Choroid plexus epithelial cell (primary cell): ENCODE results near the gene GDAP1L1.
A peak's percentile ranks its signal among the peaks of the same experiment; 100 is the strongest.

Experiments
- DNase-seq: peaks from one replicate; pipeline ENCODE4 v3.0.0-alpha.2; 2010; ENCODE audit warnings: low read depth
- H3K4me3 ChIP-seq: 2 replicates; pipeline ENCODE4 v1.5.1; 2011; ENCODE audit warnings: low read depth, mild to moderate bottlenecking, control low read depth, low read length, moderate library complexity
- TF ChIP-seq, protein P1 (sequence below): conservative IDR thresholded peaks from 2 replicates; pipeline ENCODE4 v1.5.1; 2011; ENCODE audit warnings: low read depth, mild to moderate bottlenecking, control low read depth, inconsistent platforms, low read length, moderate library complexity

Gene GDAP1L1

DNA sequence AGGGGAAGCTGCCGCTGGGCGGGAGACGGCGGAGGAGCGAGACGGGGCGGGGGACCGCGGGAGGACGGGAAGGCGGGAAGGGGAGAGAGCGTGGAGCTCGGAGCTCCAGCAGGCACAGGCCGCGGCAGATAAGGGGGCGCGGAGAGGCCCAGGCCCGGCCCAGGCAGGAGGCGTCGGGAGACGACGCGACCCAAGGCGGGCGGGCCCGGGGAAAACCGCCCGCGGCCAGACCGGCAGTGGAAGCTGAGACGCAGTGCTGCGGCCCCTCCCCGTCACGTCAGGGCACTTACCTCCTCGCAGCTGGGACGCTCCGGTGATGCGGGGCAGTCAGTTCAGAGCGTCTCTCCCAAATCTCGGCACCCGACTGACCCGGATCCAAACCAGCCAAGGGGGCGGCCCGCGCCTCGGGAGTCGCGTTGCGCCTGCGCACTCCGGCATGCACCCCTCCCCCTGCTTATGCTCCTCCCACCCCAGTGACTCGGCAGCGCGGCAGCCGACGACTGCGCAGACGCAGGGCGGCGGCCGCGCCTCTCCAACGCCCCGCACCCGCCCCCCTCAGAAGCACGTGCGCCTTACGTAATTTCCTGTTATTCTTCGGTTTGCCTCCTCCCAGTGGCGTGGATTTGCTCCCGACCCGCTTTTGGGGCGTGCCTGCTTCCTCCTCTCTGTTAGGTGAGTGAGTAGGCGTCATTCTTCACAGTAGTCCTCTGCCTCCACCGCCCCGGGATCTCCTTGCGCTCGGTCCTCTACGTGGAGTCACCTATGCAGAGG is 36.5 kb upstream of the GDAP1L1 start, which contains the start of gene OSER1:
OSER1 (minus strand) TSS at position 366 of the 771 bp plus-strand sequence. CDS start 3,814 bp downstream, outside the sequence.
- peak; percentile 98 for DNase-seq
- H3K4me3 ChIP-seq: peak within 1 kb of the TSS; percentile 97
- TF ChIP-seq, protein P1, sequence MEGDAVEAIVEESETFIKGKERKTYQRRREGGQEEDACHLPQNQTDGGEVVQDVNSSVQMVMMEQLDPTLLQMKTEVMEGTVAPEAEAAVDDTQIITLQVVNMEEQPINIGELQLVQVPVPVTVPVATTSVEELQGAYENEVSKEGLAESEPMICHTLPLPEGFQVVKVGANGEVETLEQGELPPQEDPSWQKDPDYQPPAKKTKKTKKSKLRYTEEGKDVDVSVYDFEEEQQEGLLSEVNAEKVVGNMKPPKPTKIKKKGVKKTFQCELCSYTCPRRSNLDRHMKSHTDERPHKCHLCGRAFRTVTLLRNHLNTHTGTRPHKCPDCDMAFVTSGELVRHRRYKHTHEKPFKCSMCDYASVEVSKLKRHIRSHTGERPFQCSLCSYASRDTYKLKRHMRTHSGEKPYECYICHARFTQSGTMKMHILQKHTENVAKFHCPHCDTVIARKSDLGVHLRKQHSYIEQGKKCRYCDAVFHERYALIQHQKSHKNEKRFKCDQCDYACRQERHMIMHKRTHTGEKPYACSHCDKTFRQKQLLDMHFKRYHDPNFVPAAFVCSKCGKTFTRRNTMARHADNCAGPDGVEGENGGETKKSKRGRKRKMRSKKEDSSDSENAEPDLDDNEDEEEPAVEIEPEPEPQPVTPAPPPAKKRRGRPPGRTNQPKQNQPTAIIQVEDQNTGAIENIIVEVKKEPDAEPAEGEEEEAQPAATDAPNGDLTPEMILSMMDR: no peak

- H3K4me3 ChIP-seq: peak overlapping the region; percentile 97
- DNase-seq: peak; percentile 47
- TF ChIP-seq, protein P1: no peak
Observed at GRCh38 chr20:44211177-44212039, 35.7 kb upstream of the GDAP1L1 start.

- TF ChIP-seq, protein P1: no peak
- H3K4me3 ChIP-seq: no peak overlapping the region
- no peak for DNase-seq
Observed at GRCh38 chr20:44212792-44213191, 34.3 kb upstream of the GDAP1L1 start.

- peak; percentile 84 for DNase-seq
- TF ChIP-seq, protein P1: peak; percentile 93
Observed at GRCh38 chr20:44215125-44215524, 32.0 kb upstream of the GDAP1L1 start.

GRCh38 chr20:44217342-44218092 is 29.6 kb upstream of the GDAP1L1 start:
- no peak overlapping the region for H3K4me3 ChIP-seq
- DNase-seq: peak; percentile 82
- TF ChIP-seq, protein P1: peak; percentile 99

More at GRCh38 chr20:44215125-44215524, 32.0 kb upstream of the GDAP1L1 start:
- H3K4me3 ChIP-seq: no peak overlapping the region

- TF ChIP-seq, protein P1: no peak
- no peak overlapping the region for H3K4me3 ChIP-seq
- no peak for DNase-seq
Observed at GRCh38 chr20:44218446-44218845, 28.7 kb upstream of the GDAP1L1 start.
